Measurements from ENCODE around the gene TKTL1. TPM values are rescaled to one million over a fixed set of nuclear protein-coding genes. Genes with fewer than 3 reads are reported as not detected.

Gene TKTL1
- total and polyA plus RNA-seq, 2 experiments from 2014 or later, result not detected

DNA sequence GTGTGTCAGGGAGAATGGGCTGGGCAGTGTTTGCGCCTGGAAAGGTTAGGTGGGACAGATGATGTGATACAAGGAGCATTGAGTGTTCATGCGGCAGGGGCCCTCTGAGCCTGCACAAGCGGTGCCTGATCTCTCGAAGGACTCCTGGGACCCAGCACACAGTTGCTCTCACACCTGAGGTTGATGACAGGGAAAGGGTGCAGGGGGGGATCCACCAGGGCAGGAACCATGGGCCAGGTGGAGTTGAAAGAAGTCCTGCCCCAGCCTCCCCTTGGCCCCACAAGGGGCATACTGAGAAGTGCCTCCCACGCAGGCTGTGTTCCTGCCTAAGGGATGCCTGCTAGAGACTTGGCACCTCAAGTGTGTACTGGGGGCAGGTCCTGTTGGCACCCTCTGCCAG lies 33.1 kb downstream of the TKTL1 start:
- peaks cover 2% of the 10 kb centered on the region for H3K27me3 Mint-ChIP-seq (ENCODE audit: insufficient read depth, low read depth, poor library complexity)
- H3K9me3 Mint-ChIP-seq, result no peaks in the 10 kb centered on the region; the same call in 1 of the 3 replicates
- Histone ChIP-seq H2AFZ (no peak overlapping the region), H3K4me3 (no peak overlapping the region), H3F3A (replicated peaks; ENCODE audit: low read depth) (no peaks in the 10 kb centered on the region), H3K27me3 (ENCODE audit: insufficient read depth) (no peaks in the 10 kb centered on the region), H3K9me2 (ENCODE audit: insufficient read depth) (no peaks in the 10 kb centered on the region), H3K4me1 (ENCODE audit: insufficient read depth) (no peaks in the 10 kb centered on the region), H3K4me2 (no peak overlapping the region), H3K27ac (ENCODE audit: low read depth) (no peak overlapping the region), H3K79me2 (replicated peaks; ENCODE audit: insufficient read depth) (no peaks in the 10 kb centered on the region), H3K36me3 (ENCODE audit: insufficient read depth) (no peaks in the 10 kb centered on the region), H4K20me1 (replicated peaks; ENCODE audit: insufficient read depth) (no peaks in the 10 kb centered on the region)
- no peak for TF ChIP-seq NANOG (IDR thresholded peaks at IDR 0.05; ENCODE audit: borderline replicate concordance)
- no peak for TF ChIP-seq CREB1 (CRISPR knock-in tag; IDR thresholded peaks at IDR 0.05; ENCODE audit: low read depth)
- no peak for TF ChIP-seq ETS1 (IDR thresholded peaks at IDR 0.05)
- no peak for TF ChIP-seq ZNF331 (CRISPR knock-in tag; IDR thresholded peaks at IDR 0.05; ENCODE audit: low read depth)
- no peak for TF ChIP-seq STAT1 (IDR thresholded peaks at IDR 0.05; ENCODE audit: unreplicated experiment)
- TF ChIP-seq, protein P1, sequence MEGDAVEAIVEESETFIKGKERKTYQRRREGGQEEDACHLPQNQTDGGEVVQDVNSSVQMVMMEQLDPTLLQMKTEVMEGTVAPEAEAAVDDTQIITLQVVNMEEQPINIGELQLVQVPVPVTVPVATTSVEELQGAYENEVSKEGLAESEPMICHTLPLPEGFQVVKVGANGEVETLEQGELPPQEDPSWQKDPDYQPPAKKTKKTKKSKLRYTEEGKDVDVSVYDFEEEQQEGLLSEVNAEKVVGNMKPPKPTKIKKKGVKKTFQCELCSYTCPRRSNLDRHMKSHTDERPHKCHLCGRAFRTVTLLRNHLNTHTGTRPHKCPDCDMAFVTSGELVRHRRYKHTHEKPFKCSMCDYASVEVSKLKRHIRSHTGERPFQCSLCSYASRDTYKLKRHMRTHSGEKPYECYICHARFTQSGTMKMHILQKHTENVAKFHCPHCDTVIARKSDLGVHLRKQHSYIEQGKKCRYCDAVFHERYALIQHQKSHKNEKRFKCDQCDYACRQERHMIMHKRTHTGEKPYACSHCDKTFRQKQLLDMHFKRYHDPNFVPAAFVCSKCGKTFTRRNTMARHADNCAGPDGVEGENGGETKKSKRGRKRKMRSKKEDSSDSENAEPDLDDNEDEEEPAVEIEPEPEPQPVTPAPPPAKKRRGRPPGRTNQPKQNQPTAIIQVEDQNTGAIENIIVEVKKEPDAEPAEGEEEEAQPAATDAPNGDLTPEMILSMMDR (conservative IDR thresholded peaks at IDR 0.05; ENCODE audit: low read depth in 2 of 2), result no peak
- TF ChIP-seq EZH2phosphoT487 (IDR thresholded peaks at IDR 0.05; ENCODE audit: unreplicated experiment), result no peak
- no peak for TF ChIP-seq EZH2 (IDR thresholded peaks at IDR 0.05; ENCODE audit: low read depth, unreplicated experiment)
- TF ChIP-seq, protein P2, sequence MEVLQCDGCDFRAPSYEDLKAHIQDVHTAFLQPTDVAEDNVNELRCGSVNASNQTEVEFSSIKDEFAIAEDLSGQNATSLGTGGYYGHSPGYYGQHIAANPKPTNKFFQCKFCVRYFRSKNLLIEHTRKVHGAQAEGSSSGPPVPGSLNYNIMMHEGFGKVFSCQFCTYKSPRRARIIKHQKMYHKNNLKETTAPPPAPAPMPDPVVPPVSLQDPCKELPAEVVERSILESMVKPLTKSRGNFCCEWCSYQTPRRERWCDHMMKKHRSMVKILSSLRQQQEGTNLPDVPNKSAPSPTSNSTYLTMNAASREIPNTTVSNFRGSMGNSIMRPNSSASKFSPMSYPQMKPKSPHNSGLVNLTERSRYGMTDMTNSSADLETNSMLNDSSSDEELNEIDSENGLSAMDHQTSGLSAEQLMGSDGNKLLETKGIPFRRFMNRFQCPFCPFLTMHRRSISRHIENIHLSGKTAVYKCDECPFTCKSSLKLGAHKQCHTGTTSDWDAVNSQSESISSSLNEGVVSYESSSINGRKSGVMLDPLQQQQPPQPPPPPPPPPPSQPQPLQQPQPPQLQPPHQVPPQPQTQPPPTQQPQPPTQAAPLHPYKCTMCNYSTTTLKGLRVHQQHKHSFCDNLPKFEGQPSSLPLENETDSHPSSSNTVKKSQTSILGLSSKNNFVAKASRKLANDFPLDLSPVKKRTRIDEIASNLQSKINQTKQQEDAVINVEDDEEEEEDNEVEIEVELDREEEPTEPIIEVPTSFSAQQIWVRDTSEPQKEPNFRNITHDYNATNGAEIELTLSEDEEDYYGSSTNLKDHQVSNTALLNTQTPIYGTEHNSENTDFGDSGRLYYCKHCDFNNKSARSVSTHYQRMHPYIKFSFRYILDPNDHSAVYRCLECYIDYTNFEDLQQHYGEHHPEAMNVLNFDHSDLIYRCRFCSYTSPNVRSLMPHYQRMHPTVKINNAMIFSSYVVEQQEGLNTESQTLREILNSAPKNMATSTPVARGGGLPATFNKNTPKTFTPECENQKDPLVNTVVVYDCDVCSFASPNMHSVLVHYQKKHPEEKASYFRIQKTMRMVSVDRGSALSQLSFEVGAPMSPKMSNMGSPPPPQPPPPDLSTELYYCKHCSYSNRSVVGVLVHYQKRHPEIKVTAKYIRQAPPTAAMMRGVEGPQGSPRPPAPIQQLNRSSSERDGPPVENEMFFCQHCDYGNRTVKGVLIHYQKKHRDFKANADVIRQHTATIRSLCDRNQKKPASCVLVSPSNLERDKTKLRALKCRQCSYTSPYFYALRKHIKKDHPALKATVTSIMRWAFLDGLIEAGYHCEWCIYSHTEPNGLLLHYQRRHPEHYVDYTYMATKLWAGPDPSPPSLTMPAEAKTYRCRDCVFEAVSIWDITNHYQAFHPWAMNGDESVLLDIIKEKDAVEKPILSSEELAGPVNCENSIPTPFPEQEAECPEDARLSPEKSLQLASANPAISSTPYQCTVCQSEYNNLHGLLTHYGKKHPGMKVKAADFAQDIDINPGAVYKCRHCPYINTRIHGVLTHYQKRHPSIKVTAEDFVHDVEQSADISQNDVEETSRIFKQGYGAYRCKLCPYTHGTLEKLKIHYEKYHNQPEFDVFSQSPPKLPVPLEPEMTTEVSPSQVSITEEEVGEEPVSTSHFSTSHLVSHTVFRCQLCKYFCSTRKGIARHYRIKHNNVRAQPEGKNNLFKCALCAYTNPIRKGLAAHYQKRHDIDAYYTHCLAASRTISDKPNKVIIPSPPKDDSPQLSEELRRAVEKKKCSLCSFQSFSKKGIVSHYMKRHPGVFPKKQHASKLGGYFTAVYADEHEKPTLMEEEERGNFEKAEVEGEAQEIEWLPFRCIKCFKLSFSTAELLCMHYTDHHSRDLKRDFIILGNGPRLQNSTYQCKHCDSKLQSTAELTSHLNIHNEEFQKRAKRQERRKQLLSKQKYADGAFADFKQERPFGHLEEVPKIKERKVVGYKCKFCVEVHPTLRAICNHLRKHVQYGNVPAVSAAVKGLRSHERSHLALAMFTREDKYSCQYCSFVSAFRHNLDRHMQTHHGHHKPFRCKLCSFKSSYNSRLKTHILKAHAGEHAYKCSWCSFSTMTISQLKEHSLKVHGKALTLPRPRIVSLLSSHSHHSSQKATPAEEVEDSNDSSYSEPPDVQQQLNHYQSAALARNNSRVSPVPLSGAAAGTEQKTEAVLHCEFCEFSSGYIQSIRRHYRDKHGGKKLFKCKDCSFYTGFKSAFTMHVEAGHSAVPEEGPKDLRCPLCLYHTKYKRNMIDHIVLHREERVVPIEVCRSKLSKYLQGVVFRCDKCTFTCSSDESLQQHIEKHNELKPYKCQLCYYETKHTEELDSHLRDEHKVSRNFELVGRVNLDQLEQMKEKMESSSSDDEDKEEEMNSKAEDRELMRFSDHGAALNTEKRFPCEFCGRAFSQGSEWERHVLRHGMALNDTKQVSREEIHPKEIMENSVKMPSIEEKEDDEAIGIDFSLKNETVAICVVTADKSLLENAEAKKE (CRISPR knock-in tag; IDR thresholded peaks at IDR 0.05), result no peak
- ATAC-seq (no peak), DNase-seq (ENCODE audit: low spot score) (no peak)
- no peak overlapping the region for H3K27ac Mint-ChIP-seq
- no peak overlapping the region for H3K4me3 Mint-ChIP-seq
- H3K36me3 Mint-ChIP-seq (ENCODE audit: low read depth), result no peaks in the 10 kb centered on the region
- peaks cover 2% of the 10 kb centered on the region; the same call in 1 of the 3 replicates for H3K4me1 Mint-ChIP-seq
